Muscle of leg (tissue), 11 donors: ENCODE data around the gene STRBP. TPM values are rescaled to one million over a fixed set of nuclear protein-coding genes. Genes with fewer than 3 reads are reported as not detected.
A peak's percentile ranks its signal among the peaks of the same experiment; 100 is the strongest.
"Not testable (repeated sequence)": the region's sequence is repeated elsewhere in the genome, so short reads cannot be mapped to it uniquely, and the experiment has no call there.

Experiments
- DNase-seq: peaks from one replicate; pipeline ENCODE4 v3.0.0; 2013
- H3K27ac ChIP-seq: one replicate; pipeline ENCODE4 v1.5.1; 2013; ENCODE audit warnings: mild to moderate bottlenecking, low read length, control low read depth
- H3K27me3 ChIP-seq: one replicate; pipeline ENCODE4 v1.6.1; 2013; ENCODE audit warnings: low read length; ENCODE audit not compliant: control insufficient read depth, insufficient read depth
- H3K36me3 ChIP-seq: one replicate; pipeline ENCODE4 v1.6.1; 2013; ENCODE audit warnings: low read length; ENCODE audit not compliant: control insufficient read depth, insufficient read depth
- H3K4me1 ChIP-seq: one replicate; pipeline ENCODE4 v1.6.1; 2013; ENCODE audit warnings: low read length; ENCODE audit not compliant: control insufficient read depth, insufficient read depth
- H3K4me3 ChIP-seq: one replicate; pipeline ENCODE4 v1.5.1; 2013; ENCODE audit warnings: low read length, control low read depth
- H3K9me3 ChIP-seq: replicated peaks from 2 replicates; pipeline ENCODE4 v1.6.1; 2013; ENCODE audit warnings: low read depth, low read length; ENCODE audit not compliant: control insufficient read depth
- WGBS: methylation state at CpG from one replicate; pipeline ENCODE4 v1.1.5; 2013; ENCODE audit warnings: missing lambda C conversion rate; ENCODE audit not compliant: insufficient coverage; 5-methylcytosine and 5-hydroxymethylcytosine counted together
- polyA plus RNA-seq, 8 donors: library from polyadenylated mRNA; unstranded; fragments of 120-200 nt; gene quantifications; one replicate each; pipeline versions ENCODE4 v1.2.1 to v1.2.3, GENCODE V29; 2013; ENCODE audit warnings: inconsistent platforms in 1 of 8, low replicate concordance in 1 of 8; ENCODE audit not compliant: insufficient read length in 8 of 8, insufficient read depth in 1 of 8
- total RNA-seq: library from RNA; stranded (reverse); fragments of 120-200 nt; gene quantifications from one replicate; pipeline ENCODE4 v1.2.4, GENCODE V29; 2013

The STRBP gene
- total and polyA plus RNA-seq, 9 donors, result 8.2 to 14.3 (median 9.4) TPM

DNA sequence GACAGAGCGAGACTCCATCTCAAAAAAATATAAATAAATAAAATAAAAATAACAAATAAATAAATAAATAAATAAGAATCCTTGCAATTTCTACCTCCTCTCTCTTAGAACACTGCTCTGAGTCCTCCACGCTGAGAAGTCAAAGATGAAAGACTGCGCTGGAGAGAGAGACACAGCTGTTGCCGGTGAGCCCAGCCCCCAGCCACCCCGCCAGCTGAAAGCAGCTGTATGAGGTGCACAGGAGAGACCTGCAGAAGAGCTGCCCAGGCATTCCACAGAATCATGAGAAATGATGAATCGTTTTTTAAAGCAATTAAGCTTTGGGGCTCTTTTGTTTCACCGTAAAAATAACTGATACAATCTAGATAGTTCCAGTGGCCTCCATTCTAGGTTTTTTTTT lies 16.3 kb upstream of the STRBP start:
- Histone ChIP-seq H3K27ac (no peak overlapping the region), H3K4me3 (no peak overlapping the region), H3K36me3 (no peaks in the 10 kb centered on the region), H3K4me1 (no peaks in the 10 kb centered on the region), H3K9me3 (no peaks in the 10 kb centered on the region), H3K27me3 (peaks cover 4% of the 10 kb centered on the region)
- WGBS, result 20% methylated on average over 1 of the region's 7 CpGs
- no peak for DNase-seq

- Histone ChIP-seq H3K36me3 (no peaks in the 10 kb centered on the region), H3K9me3 (no peaks in the 10 kb centered on the region), H3K4me1 (no peaks in the 10 kb centered on the region), H3K27me3 (peaks cover 4% of the 10 kb centered on the region), H3K4me3 (no peak overlapping the region), H3K27ac (no peak overlapping the region)
- WGBS, result 85% methylated on average over 3 of the region's 3 CpGs
- no peak for DNase-seq
These were observed 15.1 kb upstream of the STRBP start for GRCh38 chr9:123283455-123283854.

GRCh38 chr9:123283048-123283408 lies 14.6 kb upstream of the STRBP start:
- Histone ChIP-seq H3K4me3 (no peak overlapping the region), H3K27ac (no peak overlapping the region), H3K9me3 (no peaks in the 10 kb centered on the region), H3K36me3 (no peaks in the 10 kb centered on the region), H3K4me1 (no peaks in the 10 kb centered on the region), H3K27me3 (peaks cover 4% of the 10 kb centered on the region)
- WGBS, result 89% methylated on average over 4 of the region's 5 CpGs
- DNase-seq, result no peak

GRCh38 chr9:123282362-123283047 lies 14.1 kb upstream of the STRBP start:
- WGBS, result 34% methylated on average over 5 of the region's 10 CpGs
- no peak overlapping the region for H3K27ac ChIP-seq

DNA sequence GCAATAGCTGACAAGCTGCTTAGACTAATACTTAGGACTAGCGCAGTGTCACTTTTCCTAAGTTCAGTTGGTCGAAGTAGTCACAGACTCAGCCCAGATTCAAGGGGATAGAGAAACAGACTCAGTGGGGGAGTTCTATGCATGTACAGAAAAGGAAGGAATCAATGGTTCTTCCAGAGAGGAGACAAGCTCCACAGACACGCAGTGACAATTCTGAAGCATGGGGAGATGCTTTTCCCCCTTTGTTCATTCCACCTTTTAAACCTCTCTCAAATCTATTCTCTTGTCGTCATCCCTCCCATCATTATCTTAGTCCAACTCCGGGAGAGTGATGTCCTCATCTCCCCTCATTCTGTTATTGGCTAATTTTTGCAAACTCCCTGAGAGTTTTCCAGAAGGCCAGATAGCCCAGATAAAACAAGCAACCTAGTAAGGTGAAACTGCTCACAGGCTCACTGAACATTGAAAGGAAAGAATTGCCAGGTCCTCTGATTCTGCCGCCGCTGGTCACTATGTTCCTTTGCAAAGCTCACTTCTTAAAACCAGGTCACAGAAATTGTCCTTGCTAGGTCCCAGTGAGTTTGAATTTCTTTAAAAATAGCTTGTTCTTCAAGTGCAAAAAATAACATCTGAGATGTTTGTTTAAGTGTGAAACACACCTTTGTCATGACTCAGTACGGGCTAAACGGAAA lies 13.4 kb upstream of the STRBP start:
- Histone ChIP-seq H3K9me3 (no peaks in the 10 kb centered on the region), H3K4me1 (no peaks in the 10 kb centered on the region)
- WGBS, result 82% methylated on average over 3 of the region's 9 CpGs

More at GRCh38 chr9:123282362-123283047, 14.1 kb upstream of the STRBP start:
- H3K4me3 ChIP-seq, result no peak overlapping the region
- H3K27me3 ChIP-seq, result peaks cover 4% of the 10 kb centered on the region
- no peaks in the 10 kb centered on the region for H3K36me3 ChIP-seq
- no peaks in the 10 kb centered on the region for H3K9me3 ChIP-seq
- no peaks in the 10 kb centered on the region for H3K4me1 ChIP-seq
- DNase-seq, result no peak

GRCh38 chr9:123278879-123279493 lies 10.6 kb upstream of the STRBP start:
- H3K27me3 ChIP-seq, H3K27ac ChIP-seq, H3K4me1 ChIP-seq, H3K36me3 ChIP-seq, H3K4me3 ChIP-seq, DNase-seq, H3K9me3 ChIP-seq: not testable (repeated sequence)
- WGBS, result no CpG with 5 or more reads among the region's 4 CpGs

More for the DNA sequence above, 13.4 kb upstream of the STRBP start:
- Histone ChIP-seq H3K27ac (no peak overlapping the region), H3K27me3 (peaks cover 4% of the 10 kb centered on the region), H3K4me3 (no peak overlapping the region), H3K36me3 (no peaks in the 10 kb centered on the region)
- no peak for DNase-seq

- H3K27me3 ChIP-seq, result peaks cover 4% of the 10 kb centered on the region
- no peaks in the 10 kb centered on the region for H3K9me3 ChIP-seq
- no peaks in the 10 kb centered on the region for H3K4me1 ChIP-seq
- WGBS, result no CpG with 5 or more reads among the region's 3 CpGs
- H3K4me3 ChIP-seq, result no peak overlapping the region
- DNase-seq, result no peak
- no peaks in the 10 kb centered on the region for H3K36me3 ChIP-seq
- H3K27ac ChIP-seq, result no peak overlapping the region
These were observed 10.0 kb upstream of the STRBP start for GRCh38 chr9:123278361-123278760.

- H3K36me3 ChIP-seq, result no peaks in the 10 kb centered on the region
- no peaks in the 10 kb centered on the region for H3K9me3 ChIP-seq
- no peak overlapping the region for H3K4me3 ChIP-seq
- DNase-seq, result no peak
- H3K27ac ChIP-seq, result no peak overlapping the region
- no peaks in the 10 kb centered on the region for H3K4me1 ChIP-seq
- no peaks in the 10 kb centered on the region for H3K27me3 ChIP-seq
These were observed 8.2 kb upstream of the STRBP start for GRCh38 chr9:123276551-123276950.

DNA sequence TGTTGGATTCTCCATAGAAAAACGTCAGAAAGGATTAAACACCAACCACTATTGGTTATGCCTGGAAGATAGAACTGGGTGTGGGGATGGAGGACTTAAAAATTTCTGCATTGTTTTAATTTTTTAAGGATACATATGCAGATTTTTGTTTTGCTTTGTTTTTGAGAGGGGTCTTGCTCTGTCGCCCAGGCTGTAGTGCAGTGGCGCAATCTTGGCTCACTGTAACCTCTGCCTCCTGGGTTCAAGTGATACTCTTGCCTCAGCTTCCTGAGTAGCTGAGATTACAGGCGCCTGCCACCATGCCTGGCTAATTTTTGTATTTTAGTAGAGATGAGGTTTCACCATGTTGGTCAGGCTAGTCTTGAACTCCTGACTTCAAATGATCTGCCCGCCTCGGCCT lies 2.7 kb upstream of the STRBP start:
- peaks cover 13% of the 10 kb centered on the region for H3K4me1 ChIP-seq
- not testable (repeated sequence) for H3K27ac ChIP-seq, H3K27me3 ChIP-seq, H3K4me3 ChIP-seq, H3K9me3 ChIP-seq, DNase-seq, H3K36me3 ChIP-seq
- 96% methylated on average over 5 of the region's 6 CpGs for WGBS

GRCh38 chr9:123269281-123269680 lies 895 bp upstream of the STRBP start:
- no peaks in the 10 kb centered on the region for H3K36me3 ChIP-seq
- H3K27ac ChIP-seq, result no peak overlapping the region
- H3K4me3 ChIP-seq, result peak overlapping the region; percentile 76
- 62% methylated on average over 4 of the region's 7 CpGs for WGBS
- H3K4me1 ChIP-seq, result peaks cover 13% of the 10 kb centered on the region
- peaks cover 7% of the 10 kb centered on the region for H3K27me3 ChIP-seq
- no peaks in the 10 kb centered on the region for H3K9me3 ChIP-seq
- no peak for DNase-seq
